Right lobe of liver (tissue), 6 donors: ENCODE measurements around the gene TPM4. TPM values are rescaled to one million over a fixed set of nuclear protein-coding genes. Genes with fewer than 3 reads are reported as not detected.

ENCODE experiments used
- ATAC-seq, 4 donors: fragments of 200-7000 bp; cut with Tn5 transposase; one replicate each; pipeline ENCODE4 v1.9.1; 2020; ENCODE audit warnings: mild to moderate bottlenecking in 4 of 4, moderate library complexity in 4 of 4
- DNase-seq, 3 donors: peaks; one replicate each; pipeline ENCODE4 v3.0.0-alpha.2; 2020
- H3K27ac ChIP-seq, 3 donors: fragments of 200-600 bp; one replicate each; pipeline ENCODE4 v1.8.0; 2022
- H3K27me3 ChIP-seq, 2 donors: fragments of 200-600 bp; one replicate each; pipeline ENCODE4 v1.8.0; 2022
- H3K36me3 ChIP-seq, 4 donors: fragments of 200-600 bp; sonication (generic) in 1 of 4; one replicate each; pipeline versions ENCODE4 v1.5.1 to v1.8.0; 2017 to 2022; ENCODE audit warnings: control low read depth in 1 of 4
- H3K4me1 ChIP-seq, 4 donors: fragments of 200-600 bp; sonication (generic) in 1 of 4; one replicate each; pipeline versions ENCODE4 v1.5.1 to v1.8.0; 2017 to 2022; ENCODE audit warnings: control low read depth in 1 of 4
- H3K4me3 ChIP-seq, 3 donors: fragments of 200-600 bp; one replicate each; pipeline ENCODE4 v1.8.0; 2022
- H3K9me3 ChIP-seq, 4 donors: fragments of 200-600 bp; sonication (generic) in 1 of 4; one replicate each; pipeline versions ENCODE4 v1.5.1 to v1.8.0; 2017 to 2022; ENCODE audit warnings: control low read depth in 1 of 4
- POLR2A ChIP-seq: fragments of 450-650 bp; IDR thresholded peaks from one replicate; pipeline ENCODE4 v1.6.1; 2017; ENCODE audit warnings: antibody characterized with exemption, mild to moderate bottlenecking
- WGBS: methylation state at CpG from one replicate; pipeline ENCODE4 v1.1.6; 2018; ENCODE audit warnings: low coverage, low lambda C conversion rate; ENCODE audit not compliant: insufficient coverage; ENCODE audit errors: missing lambda C conversion rate; 5-methylcytosine and 5-hydroxymethylcytosine counted together
- intact Hi-C, 2 donors: fragments of 100-400 bp; cut with DNase I; formaldehyde crosslinking; loops; one replicate each; pipeline versions ENCODE4 v1.11.2 to v1.14.1; 2022
- total RNA-seq, 6 experiments: library from RNA; depleted of rRNA in 2 of 6; stranded (reverse); fragments of >200 nt in 2 of 6; fragmentation: NEBNext Ultra II Directional in 3 of 6; extraction: Animal tissue kit (Norgen Biotek cat#: 25700) in 3 of 6; gene quantifications; one replicate each; pipeline versions ENCODE4 v1.1.0 to v1.2.4, GENCODE V29; 2016 to 2023
- TF ChIP-seq, protein P1 (sequence below), 4 donors: fragments of 200-600 bp in 3 of 4; fragments of 450-650 bp in 1 of 4; IDR thresholded peaks; one replicate each; pipeline versions ENCODE4 v1.5.1 to v1.8.0; 2016 to 2022; ENCODE audit warnings: antibody characterized with exemption in 4 of 4, mild to moderate bottlenecking in 2 of 4
- donor health status: DM: no; HTN: yes; CAD: no.
- donor health status: DM: no; HTN: no; CAD: no.
- donor health status: DM: no; HTN: no; CAD: no.
- donor health status: DM: no; HTN: yes; CAD: no.
- donor health status: DM: no; HTN: yes; CAD: no.

Gene TPM4
- total RNA-seq, 6 experiments from 2014 or later: 13.7 to 90.2 (median 45.6) TPM

DNA sequence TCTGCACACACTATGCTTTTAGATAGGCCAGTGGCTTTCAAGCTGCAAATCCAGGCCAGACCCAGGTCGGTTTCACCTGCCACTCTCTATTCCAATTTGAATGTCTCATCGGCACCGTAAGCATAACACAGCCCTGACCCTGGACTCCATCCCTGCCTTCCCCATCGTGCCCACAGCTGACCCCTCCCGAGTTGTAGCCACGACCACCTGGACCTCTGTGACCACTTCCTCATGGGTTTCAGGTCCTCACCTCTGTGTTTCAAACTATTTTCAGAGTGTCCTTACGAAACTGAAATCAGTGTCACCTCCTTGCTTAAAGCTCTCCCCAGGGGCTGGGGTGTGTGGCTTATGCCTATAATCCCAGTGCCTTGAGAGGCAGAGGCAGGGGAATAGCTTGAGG lies 58.2 kb downstream of the TPM4 start:
- Histone ChIP-seq H3K4me3 (no peak overlapping the region), H3K27me3 (no peaks in the 10 kb centered on the region), H3K9me3 (no peaks in the 10 kb centered on the region), H3K4me1 (no peaks in the 10 kb centered on the region), H3K36me3 (peaks cover 0 to 23% (median 12%) of the 10 kb centered on the region in 4 donors), H3K27ac (no peak overlapping the region)
- WGBS: 67% methylated on average over 7 of the region's 7 CpGs
- DNase-seq (no peak), ATAC-seq (peak in 1 of 4 donors; percentile 20)
- TF ChIP-seq, protein P1, sequence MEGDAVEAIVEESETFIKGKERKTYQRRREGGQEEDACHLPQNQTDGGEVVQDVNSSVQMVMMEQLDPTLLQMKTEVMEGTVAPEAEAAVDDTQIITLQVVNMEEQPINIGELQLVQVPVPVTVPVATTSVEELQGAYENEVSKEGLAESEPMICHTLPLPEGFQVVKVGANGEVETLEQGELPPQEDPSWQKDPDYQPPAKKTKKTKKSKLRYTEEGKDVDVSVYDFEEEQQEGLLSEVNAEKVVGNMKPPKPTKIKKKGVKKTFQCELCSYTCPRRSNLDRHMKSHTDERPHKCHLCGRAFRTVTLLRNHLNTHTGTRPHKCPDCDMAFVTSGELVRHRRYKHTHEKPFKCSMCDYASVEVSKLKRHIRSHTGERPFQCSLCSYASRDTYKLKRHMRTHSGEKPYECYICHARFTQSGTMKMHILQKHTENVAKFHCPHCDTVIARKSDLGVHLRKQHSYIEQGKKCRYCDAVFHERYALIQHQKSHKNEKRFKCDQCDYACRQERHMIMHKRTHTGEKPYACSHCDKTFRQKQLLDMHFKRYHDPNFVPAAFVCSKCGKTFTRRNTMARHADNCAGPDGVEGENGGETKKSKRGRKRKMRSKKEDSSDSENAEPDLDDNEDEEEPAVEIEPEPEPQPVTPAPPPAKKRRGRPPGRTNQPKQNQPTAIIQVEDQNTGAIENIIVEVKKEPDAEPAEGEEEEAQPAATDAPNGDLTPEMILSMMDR (IDR thresholded peaks at IDR 0.05): no peak
- no peak for TF ChIP-seq POLR2A
- intact Hi-C loops: no loop called here

DNA sequence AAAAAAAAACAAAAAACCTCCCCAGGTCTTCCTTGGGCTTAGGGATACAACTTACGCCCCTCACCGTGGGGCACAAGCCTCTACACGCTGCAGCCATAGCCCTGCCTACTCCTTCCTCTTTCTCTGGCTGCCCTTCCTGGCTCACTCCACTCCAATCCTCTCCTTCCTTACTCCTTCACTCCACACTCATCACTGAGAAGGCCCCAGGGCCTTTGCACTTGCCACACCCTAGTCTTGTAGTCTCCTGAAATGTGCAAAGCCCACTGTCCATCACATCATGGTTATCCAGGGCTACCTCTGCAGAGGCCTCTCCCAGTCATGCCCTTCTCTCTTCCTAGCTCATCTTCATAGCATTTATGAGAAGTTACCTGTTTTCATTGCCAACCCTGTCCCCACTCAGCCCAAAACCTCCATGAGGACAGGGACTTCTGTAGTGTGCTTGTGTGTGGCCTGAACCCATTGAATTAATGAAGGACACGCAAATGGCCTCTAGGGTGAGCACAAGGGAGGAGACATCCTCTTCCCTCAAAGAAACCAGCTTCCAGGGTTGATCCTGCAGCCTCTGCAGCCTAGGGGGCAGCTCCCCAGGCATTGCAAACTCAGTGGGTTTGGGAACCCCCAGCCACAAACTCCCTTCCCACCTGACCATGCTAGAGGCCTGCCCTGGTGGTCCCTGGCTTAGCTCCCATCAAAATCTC lies 59.3 kb downstream of the TPM4 start:
- peak in 1 of 4 donors; percentile 27 for ATAC-seq
- WGBS: 66% methylated on average over 4 of the region's 4 CpGs
- peaks cover 0 to 17% (median 12%) of the 10 kb centered on the region in 4 donors for H3K36me3 ChIP-seq
- DNase-seq: no peak
- H3K4me3 ChIP-seq: no peak overlapping the region
- H3K27me3 ChIP-seq: no peaks in the 10 kb centered on the region
- no peaks in the 10 kb centered on the region for H3K4me1 ChIP-seq
- TF ChIP-seq, protein P1 (IDR thresholded peaks at IDR 0.05): no peak
- TF ChIP-seq POLR2A: no peak
- intact Hi-C loops: no loop called here
- H3K9me3 ChIP-seq: no peaks in the 10 kb centered on the region
- H3K27ac ChIP-seq: no peak overlapping the region

DNA sequence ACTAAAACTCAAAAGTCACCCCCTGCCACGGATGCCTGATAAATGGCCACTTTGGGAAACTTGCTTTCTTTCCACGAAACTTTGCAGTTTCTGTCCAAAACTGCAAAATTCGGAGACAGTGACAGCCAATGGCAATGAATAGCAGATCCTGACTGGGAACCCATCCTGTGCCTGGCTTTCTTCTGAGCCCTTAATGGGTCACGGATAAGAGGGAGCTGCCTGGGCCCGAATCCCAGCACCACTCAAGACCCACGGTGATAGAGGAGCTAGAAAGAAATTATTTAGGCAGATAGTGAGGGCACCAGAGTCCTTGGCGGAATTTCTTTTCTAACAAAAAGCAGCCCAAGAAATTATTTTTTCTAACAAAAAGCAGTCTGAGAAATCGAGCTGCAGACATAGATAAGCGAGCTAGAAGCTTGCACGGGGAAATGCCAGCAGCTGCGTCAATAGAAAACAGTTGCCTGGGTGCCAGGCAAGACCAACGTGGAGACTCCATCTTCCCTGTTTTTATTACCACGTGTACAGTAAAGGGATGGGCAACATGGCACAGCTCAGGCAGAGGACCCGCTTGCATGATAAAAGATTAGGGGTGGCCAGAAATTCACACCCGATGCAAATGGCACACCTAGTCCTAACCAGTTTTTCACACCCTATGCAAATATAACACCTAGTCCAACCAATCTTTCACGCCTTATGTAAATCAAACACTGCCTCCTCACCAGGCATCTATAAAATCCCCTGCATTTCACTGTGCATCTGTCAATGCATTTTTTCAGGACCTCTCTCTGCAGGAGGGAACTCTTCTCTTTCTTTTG lies 60.1 kb downstream of the TPM4 start:
- Histone ChIP-seq H3K9me3 (no peaks in the 10 kb centered on the region), H3K36me3 (peaks cover 0 to 16% (median 12%) of the 10 kb centered on the region in 4 donors), H3K27me3 (no peaks in the 10 kb centered on the region), H3K4me3 (no peak overlapping the region), H3K4me1 (no peaks in the 10 kb centered on the region), H3K27ac (no peak overlapping the region)
- intact Hi-C loops: no loop called here
- DNase-seq (no peak), ATAC-seq (no peak)
- TF ChIP-seq, protein P1 (IDR thresholded peaks at IDR 0.05): no peak
- TF ChIP-seq POLR2A: no peak
- 50% methylated on average over 12 of the region's 16 CpGs for WGBS

DNA sequence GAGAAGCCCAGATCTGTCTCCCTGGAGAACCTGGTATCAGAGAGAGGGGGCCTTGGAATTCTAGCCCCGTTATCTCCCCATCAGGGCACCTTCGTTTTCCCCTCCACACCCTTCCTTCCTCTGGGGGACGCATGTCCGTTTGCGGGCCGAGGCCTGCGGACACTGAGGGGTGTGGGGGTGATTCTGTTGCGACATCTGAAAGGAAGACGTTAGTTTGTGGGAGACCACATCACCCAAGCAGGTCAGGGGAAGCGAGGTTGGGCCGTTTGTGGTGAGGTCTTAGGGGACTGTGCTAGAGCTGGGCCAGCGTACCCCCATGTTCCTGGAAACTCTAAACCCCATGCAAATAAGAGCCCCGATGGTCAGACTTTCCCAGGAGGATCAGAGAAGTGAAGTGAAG lies 63.5 kb downstream of the TPM4 start:
- 51% methylated on average over 13 of the region's 13 CpGs for WGBS
- TF ChIP-seq, protein P1 (IDR thresholded peaks at IDR 0.05): no peak
- Histone ChIP-seq H3K36me3 (no peaks in the 10 kb centered on the region), H3K27me3 (no peaks in the 10 kb centered on the region), H3K4me1 (no peaks in the 10 kb centered on the region), H3K4me3 (no peak overlapping the region), H3K9me3 (no peaks in the 10 kb centered on the region), H3K27ac (no peak overlapping the region)
- DNase-seq: no peak
- peak in 2 of 4 donors; percentile 4 to 15 for ATAC-seq
- intact Hi-C loops: no loop called here
